Right lobe of liver (tissue), 6 donors: ENCODE measurements around the gene CCBE1. TPM values are rescaled to one million over a fixed set of nuclear protein-coding genes. Genes with fewer than 3 reads are reported as not detected.

Experiments used
- ATAC-seq, 4 donors: fragments of 200-7000 bp; cut with Tn5 transposase; one replicate each; pipeline ENCODE4 v1.9.1; 2020; ENCODE audit warnings: mild to moderate bottlenecking in 4 of 4, moderate library complexity in 4 of 4
- DNase-seq, 3 donors: peaks; one replicate each; pipeline ENCODE4 v3.0.0-alpha.2; 2020
- H3K27ac ChIP-seq, 3 donors: fragments of 200-600 bp; one replicate each; pipeline ENCODE4 v1.8.0; 2022
- H3K27me3 ChIP-seq, 2 donors: fragments of 200-600 bp; one replicate each; pipeline ENCODE4 v1.8.0; 2022
- H3K36me3 ChIP-seq, 4 donors: fragments of 200-600 bp; sonication (generic) in 1 of 4; one replicate each; pipeline versions ENCODE4 v1.5.1 to v1.8.0; 2017 to 2022; ENCODE audit warnings: control low read depth in 1 of 4
- H3K4me1 ChIP-seq, 4 donors: fragments of 200-600 bp; sonication (generic) in 1 of 4; one replicate each; pipeline versions ENCODE4 v1.5.1 to v1.8.0; 2017 to 2022; ENCODE audit warnings: control low read depth in 1 of 4
- H3K4me3 ChIP-seq, 3 donors: fragments of 200-600 bp; one replicate each; pipeline ENCODE4 v1.8.0; 2022
- H3K9me3 ChIP-seq, 4 donors: fragments of 200-600 bp; sonication (generic) in 1 of 4; one replicate each; pipeline versions ENCODE4 v1.5.1 to v1.8.0; 2017 to 2022; ENCODE audit warnings: control low read depth in 1 of 4
- POLR2A ChIP-seq: fragments of 450-650 bp; IDR thresholded peaks from one replicate; pipeline ENCODE4 v1.6.1; 2017; ENCODE audit warnings: antibody characterized with exemption, mild to moderate bottlenecking
- WGBS: methylation state at CpG from one replicate; pipeline ENCODE4 v1.1.6; 2018; ENCODE audit warnings: low coverage, low lambda C conversion rate; ENCODE audit not compliant: insufficient coverage; ENCODE audit errors: missing lambda C conversion rate; 5-methylcytosine and 5-hydroxymethylcytosine counted together
- intact Hi-C, 2 donors: fragments of 100-400 bp; cut with DNase I; formaldehyde crosslinking; loops; one replicate each; pipeline versions ENCODE4 v1.11.2 to v1.14.1; 2022
- total RNA-seq, 6 experiments: library from RNA; depleted of rRNA in 2 of 6; stranded (reverse); fragments of >200 nt in 2 of 6; fragmentation: NEBNext Ultra II Directional in 3 of 6; extraction: Animal tissue kit (Norgen Biotek cat#: 25700) in 3 of 6; gene quantifications; one replicate each; pipeline versions ENCODE4 v1.1.0 to v1.2.4, GENCODE V29; 2016 to 2023
- TF ChIP-seq, protein P1 (sequence below), 4 donors: fragments of 200-600 bp in 3 of 4; fragments of 450-650 bp in 1 of 4; IDR thresholded peaks; one replicate each; pipeline versions ENCODE4 v1.5.1 to v1.8.0; 2016 to 2022; ENCODE audit warnings: antibody characterized with exemption in 4 of 4, mild to moderate bottlenecking in 2 of 4
- donor health status: DM: no; HTN: yes; CAD: no.
- donor health status: DM: no; HTN: no; CAD: no.
- donor health status: DM: no; HTN: no; CAD: no.
- donor health status: DM: no; HTN: yes; CAD: no.
- donor health status: DM: no; HTN: yes; CAD: no.

The CCBE1 gene
- total RNA-seq, 6 experiments from 2014 or later, result 2.7 to 6.9 (median 4.3) TPM

DNA sequence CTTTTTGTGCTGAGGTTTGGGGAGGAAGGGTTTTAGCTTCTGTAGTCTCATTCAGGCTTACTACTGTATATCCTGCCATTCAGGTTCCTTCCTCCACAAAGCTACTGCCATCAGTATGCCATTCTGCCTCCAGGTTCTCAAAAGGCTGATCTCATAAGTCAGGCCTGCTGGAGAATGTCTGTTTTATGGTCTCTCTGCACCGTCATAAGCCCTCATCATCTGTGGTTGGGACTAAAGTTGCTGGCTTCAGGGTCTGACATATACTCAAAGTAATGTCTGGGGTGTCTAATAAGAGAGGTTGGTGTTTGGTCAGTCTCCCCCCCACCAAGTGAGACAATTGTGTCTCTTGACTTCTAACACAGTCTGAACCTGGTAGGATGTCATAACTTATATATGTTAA lies 36.2 kb upstream of the CCBE1 start:
- WGBS, result 40% methylated on average over 1 of the region's 1 CpG

DNA sequence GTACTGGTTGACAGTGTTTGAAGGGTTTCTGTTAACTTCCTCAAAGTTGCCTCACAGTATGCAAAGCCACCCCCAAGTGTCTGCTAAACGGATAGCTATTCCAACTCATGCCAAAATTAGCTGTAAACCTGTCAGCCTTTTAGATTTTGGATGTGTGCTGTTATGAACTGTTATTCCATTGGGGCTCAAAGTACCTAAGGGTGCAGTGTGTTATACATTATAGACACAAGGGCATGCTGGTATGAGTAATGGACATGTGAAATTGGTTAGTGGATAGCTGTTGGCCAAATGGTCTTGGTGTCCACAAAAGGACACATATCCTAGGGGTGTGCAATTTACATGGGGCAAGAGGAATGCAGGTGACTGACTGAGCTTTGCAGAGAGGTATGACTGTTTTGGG lies 33.7 kb upstream of the CCBE1 start:
- DNase-seq (no peak), ATAC-seq (no peak)
- H3K27me3 ChIP-seq, result no peaks in the 10 kb centered on the region
- H3K36me3 ChIP-seq, result no peaks in the 10 kb centered on the region
- no CpG with 5 or more reads among the region's 1 CpG for WGBS
- no peaks in the 10 kb centered on the region for H3K4me1 ChIP-seq
- H3K27ac ChIP-seq, result no peak overlapping the region
- no peaks in the 10 kb centered on the region for H3K9me3 ChIP-seq
- no peak overlapping the region for H3K4me3 ChIP-seq
- TF ChIP-seq POLR2A, result no peak
- TF ChIP-seq, protein P1, sequence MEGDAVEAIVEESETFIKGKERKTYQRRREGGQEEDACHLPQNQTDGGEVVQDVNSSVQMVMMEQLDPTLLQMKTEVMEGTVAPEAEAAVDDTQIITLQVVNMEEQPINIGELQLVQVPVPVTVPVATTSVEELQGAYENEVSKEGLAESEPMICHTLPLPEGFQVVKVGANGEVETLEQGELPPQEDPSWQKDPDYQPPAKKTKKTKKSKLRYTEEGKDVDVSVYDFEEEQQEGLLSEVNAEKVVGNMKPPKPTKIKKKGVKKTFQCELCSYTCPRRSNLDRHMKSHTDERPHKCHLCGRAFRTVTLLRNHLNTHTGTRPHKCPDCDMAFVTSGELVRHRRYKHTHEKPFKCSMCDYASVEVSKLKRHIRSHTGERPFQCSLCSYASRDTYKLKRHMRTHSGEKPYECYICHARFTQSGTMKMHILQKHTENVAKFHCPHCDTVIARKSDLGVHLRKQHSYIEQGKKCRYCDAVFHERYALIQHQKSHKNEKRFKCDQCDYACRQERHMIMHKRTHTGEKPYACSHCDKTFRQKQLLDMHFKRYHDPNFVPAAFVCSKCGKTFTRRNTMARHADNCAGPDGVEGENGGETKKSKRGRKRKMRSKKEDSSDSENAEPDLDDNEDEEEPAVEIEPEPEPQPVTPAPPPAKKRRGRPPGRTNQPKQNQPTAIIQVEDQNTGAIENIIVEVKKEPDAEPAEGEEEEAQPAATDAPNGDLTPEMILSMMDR (IDR thresholded peaks at IDR 0.05), result no peak
- intact Hi-C loops, result no loop called here

More for the DNA sequence above, 36.2 kb upstream of the CCBE1 start:
- Histone ChIP-seq H3K9me3 (no peaks in the 10 kb centered on the region), H3K27ac (no peak overlapping the region), H3K4me1 (no peaks in the 10 kb centered on the region), H3K36me3 (no peaks in the 10 kb centered on the region), H3K4me3 (no peak overlapping the region), H3K27me3 (no peaks in the 10 kb centered on the region)
- intact Hi-C loops, result no loop called here
- DNase-seq (no peak), ATAC-seq (no peak)
- no peak for TF ChIP-seq POLR2A
- TF ChIP-seq, protein P1 (IDR thresholded peaks at IDR 0.05), result no peak

DNA sequence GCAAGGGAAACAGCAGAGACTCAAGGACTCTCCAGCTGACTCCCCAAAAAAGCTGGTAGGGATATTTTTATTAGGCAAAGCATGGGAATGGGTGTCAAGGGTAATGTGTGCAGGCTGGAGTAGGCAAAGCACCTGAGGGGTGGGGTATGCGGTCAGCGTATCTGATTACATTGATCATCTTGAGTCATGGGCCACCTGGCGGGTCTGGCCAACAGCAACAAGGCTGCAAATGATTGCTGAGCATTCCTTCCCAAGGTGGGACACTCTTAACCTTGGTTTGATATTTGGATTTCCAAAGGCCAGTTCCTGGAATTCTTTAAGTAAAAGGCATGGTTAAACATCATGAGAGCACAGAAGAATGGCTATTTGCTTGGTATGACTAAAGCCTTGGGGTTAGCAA lies 32.6 kb upstream of the CCBE1 start:
- TF ChIP-seq POLR2A, result no peak
- TF ChIP-seq, protein P1 (IDR thresholded peaks at IDR 0.05), result no peak
- ATAC-seq, result no peak
- intact Hi-C loops, result loop anchor here in 1 of 2 donors (5.0 kb wide), 1 partner anchor 232 kb away; no protein-coding TSS in a partner anchor
- no peaks in the 10 kb centered on the region for H3K4me1 ChIP-seq
- H3K36me3 ChIP-seq, result no peaks in the 10 kb centered on the region
- H3K9me3 ChIP-seq, result no peaks in the 10 kb centered on the region
- WGBS, result 75% methylated on average over 3 of the region's 3 CpGs
- H3K27ac ChIP-seq, result no peak overlapping the region
- no peaks in the 10 kb centered on the region for H3K27me3 ChIP-seq
- H3K4me3 ChIP-seq, result no peak overlapping the region
- no peak for DNase-seq

DNA sequence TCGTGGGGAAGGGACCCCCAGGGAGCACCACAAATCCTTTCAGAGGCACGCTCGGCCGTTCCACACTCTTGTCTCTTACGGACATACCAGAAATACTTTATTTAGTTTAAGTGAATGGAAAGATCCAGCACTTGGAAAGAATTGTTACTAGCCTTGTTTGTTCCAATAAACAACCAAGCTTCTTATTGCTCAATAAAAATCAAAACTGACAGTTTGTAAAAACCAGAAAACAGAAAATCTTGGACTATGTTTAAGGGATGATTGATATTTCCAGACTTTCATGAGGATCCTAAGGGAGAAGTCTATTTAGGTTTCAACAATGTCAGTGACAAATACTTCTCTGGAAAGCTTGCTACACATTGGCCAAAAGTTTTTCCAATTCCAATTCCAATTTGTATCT lies 31.6 kb upstream of the CCBE1 start:
- intact Hi-C loops, result loop anchor here in 1 of 2 donors (5.0 kb wide), 1 partner anchor 232 kb away; no protein-coding TSS in a partner anchor
- no peak for DNase-seq

More for the DNA sequence above, 31.6 kb upstream of the CCBE1 start:
- TF ChIP-seq POLR2A, result no peak
- TF ChIP-seq, protein P1 (IDR thresholded peaks at IDR 0.05), result no peak
- Histone ChIP-seq H3K36me3 (no peaks in the 10 kb centered on the region), H3K4me1 (no peaks in the 10 kb centered on the region), H3K27ac (no peak overlapping the region), H3K9me3 (no peaks in the 10 kb centered on the region), H3K4me3 (no peak overlapping the region), H3K27me3 (no peaks in the 10 kb centered on the region)
- WGBS, result 56% methylated on average over 5 of the region's 5 CpGs
- no peak for ATAC-seq
